GM19468 (cell line): ENCODE data around the gene CD248.

ENCODE experiments used
- ATAC-seq: cut with Tn5 transposase; IDR thresholded peaks from one replicate; pipeline ENCODE4 v1.9.1; 2021; ENCODE audit warnings: mild to moderate bottlenecking, moderate library complexity, moderate number of reproducible peaks; ENCODE audit not compliant: unreplicated experiment; ENCODE audit errors: extremely low read depth

CD248 gene

GRCh38 chr11:66343176-66343575 is 26.3 kb upstream of the CD248 start:
- no peak for ATAC-seq

GRCh38 chr11:66341502-66342126 is 24.8 kb upstream of the CD248 start:
- no peak for ATAC-seq

DNA sequence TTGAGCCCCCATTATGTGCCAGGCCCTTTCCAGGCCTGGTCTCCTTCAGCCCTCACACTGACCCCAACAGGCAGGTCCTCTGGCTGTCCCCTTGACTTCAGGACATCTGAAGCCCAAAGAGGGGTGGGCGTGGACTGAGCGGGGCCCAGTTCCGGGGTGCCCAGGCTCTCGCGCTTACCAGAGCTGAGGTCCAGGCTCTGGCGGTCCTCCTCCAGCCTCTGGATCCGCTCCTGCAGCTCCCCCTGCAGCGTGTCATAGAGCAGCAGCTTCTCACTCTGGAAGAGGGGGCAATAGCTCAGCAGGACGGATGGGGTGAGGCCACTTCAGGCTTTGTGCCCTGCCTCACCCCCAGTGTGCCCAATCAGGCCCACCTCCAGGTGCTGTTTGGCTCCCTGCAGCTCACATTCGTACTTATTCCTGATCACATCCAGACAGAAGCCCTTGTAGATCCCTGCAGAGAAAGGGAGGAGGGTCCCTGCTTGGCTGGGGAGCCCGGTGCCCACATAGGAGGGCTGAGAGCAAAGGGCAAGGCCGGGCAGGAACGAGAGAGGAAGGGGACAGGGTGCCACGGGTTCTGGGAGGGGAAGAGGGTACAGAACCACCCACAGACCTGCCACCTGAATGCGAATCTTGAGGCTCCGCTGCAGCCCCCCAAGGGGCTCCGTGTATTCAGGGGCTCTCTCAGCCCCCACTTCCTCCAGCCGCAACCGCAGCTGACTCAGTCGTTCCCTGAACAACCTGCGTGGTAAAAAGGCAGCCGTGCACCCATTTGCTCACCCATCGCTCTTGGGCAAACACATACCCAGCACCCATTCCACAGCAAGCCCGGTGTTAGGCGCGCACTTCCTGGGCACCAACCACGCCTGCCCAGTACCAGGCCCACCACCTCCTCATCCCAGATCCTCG is 24.0 kb upstream of the CD248 start:
- ATAC-seq, result no peak

- no peak for ATAC-seq
Measured at GRCh38 chr11:66339686-66340483, 23.0 kb upstream of the CD248 start.

- ATAC-seq, result no peak
Measured at GRCh38 chr11:66339162-66339675, 22.4 kb upstream of the CD248 start.

- ATAC-seq, result no peak
Measured at GRCh38 chr11:66338276-66339161, 21.7 kb upstream of the CD248 start.

GRCh38 chr11:66337103-66337899 is 20.5 kb upstream of the CD248 start:
- no peak for ATAC-seq

GRCh38 chr11:66336234-66337102 is 19.6 kb upstream of the CD248 start, which contains the start of gene RIN1:
Gene RIN1 (minus strand): TSS chr11:66336434. CDS start chr11:66336402, 32 bp downstream.
- peak; percentile 23 for ATAC-seq

GRCh38 chr11:66335531-66336233 is 18.8 kb upstream of the CD248 start:
- no peak for ATAC-seq

- no peak for ATAC-seq
Measured at GRCh38 chr11:66334605-66335442, 18.0 kb upstream of the CD248 start.

DNA sequence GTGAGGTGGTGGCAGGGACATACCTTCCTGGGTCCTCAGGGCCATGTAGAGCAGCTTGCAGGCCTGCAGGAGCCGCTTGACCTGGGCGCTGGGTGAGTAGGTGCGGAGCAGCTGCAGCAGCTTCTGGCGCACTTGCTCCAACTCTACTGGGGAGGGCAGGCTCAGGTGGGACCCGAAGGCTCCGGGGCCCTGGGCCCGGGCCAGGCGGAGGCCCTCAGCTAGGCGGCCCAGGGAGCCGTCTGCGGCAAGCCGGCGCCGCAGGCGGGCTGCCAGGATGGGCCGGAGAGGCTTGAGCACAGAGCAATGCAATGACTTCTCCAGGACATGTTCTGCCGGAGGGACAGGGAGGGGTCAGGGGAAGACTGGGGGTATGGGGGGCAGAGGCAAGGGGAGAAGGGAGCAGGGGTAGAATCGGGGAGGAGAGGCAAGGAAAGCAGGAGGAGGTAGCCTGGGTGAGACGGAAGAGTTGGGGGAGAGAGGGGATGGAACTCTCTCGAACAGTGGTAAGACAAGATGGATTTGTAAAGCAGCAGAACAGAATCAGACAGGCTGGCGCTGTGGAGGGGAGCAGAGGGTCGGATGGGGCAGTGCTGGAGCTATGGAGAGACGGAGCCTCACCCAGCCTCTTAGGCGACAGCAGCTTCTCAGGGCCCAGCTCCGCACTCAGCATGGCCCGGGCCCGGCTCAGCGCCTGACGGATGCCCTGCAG is 17.2 kb upstream of the CD248 start:
- no peak for ATAC-seq

GRCh38 chr11:66333220-66333877 is 16.5 kb upstream of the CD248 start:
- no peak for ATAC-seq

- ATAC-seq, result no peak
Measured at GRCh38 chr11:66332371-66333219, 15.8 kb upstream of the CD248 start.
